Prostate gland (tissue), 2 donors: Measurements from ENCODE around the gene ESYT2. TPM values are rescaled to one million over a fixed set of nuclear protein-coding genes. Genes with fewer than 3 reads are reported as not detected.

Source experiments
- DNase-seq: peaks from one replicate; pipeline ENCODE4 v3.0.0-alpha.2; 2019; ENCODE audit warnings: low spot score
- H3K27ac ChIP-seq, 2 donors: fragments of 200-600 bp; sonication (generic); 2 replicates each; pipeline ENCODE4 v1.5.1; 2017 to 2019
- H3K27me3 ChIP-seq: fragments of 200-600 bp; sonication (generic); replicated peaks from 2 replicates; pipeline ENCODE4 v1.5.1; 2019; ENCODE audit not compliant: insufficient read depth
- H3K36me3 ChIP-seq, 2 donors: fragments of 200-600 bp; sonication (generic); 1 replicate in 1 of 2; 2 replicates in 1 of 2; pipeline versions ENCODE4 v1.5.1 to v1.8.1; 2017 to 2019
- H3K4me1 ChIP-seq: fragments of 200-600 bp; sonication (generic); replicated peaks from 2 replicates; pipeline ENCODE4 v1.5.1; 2019
- H3K4me3 ChIP-seq, 2 donors: fragments of 200-600 bp; sonication (generic); 2 replicates each; pipeline ENCODE4 v1.5.1; 2017 to 2019
- H3K9me3 ChIP-seq: fragments of 200-600 bp; sonication (generic); 2 replicates; pipeline ENCODE4 v1.5.1; 2017
- CTCF ChIP-seq, 4 experiments: fragments of 200-600 bp in 2 of 4; fragments of 450-650 bp in 2 of 4; sonication (generic) in 2 of 4; IDR thresholded peaks; 1 replicate in 3 of 4; 2 replicates in 1 of 4; pipeline ENCODE4 v1.5.1; 2016 to 2019; ENCODE audit warnings: antibody characterized with exemption in 4 of 4, mild to moderate bottlenecking in 2 of 4, moderate library complexity in 2 of 4
- POLR2A ChIP-seq: fragments of 450-650 bp; IDR thresholded peaks from one replicate; pipeline ENCODE4 v1.6.1; 2016; ENCODE audit warnings: antibody characterized with exemption, mild to moderate bottlenecking
- POLR2AphosphoS5 ChIP-seq: sonication (generic); formaldehyde crosslinking; IDR thresholded peaks from one replicate; pipeline ENCODE4 v1.6.1; 2017; ENCODE audit warnings: antibody characterized with exemption
- WGBS: methylation state at CpG from one replicate; pipeline ENCODE4 v1.1.5; 2018; 5-methylcytosine and 5-hydroxymethylcytosine counted together
- intact Hi-C: fragments of 100-400 bp; cut with DNase I; formaldehyde crosslinking; loops from one replicate; pipeline ENCODE4 v1.14.2; 2022
- total RNA-seq, 2 donors: library from RNA; depleted of rRNA; stranded (reverse); fragments of >200 nt; gene quantifications; one replicate each; pipeline ENCODE4 v1.1.0, GENCODE V29; 2016

The ESYT2 gene
- total RNA-seq, 2 donors from 2014 or later: 60.8 to 75.1 TPM

- Histone ChIP-seq H3K9me3 (no peaks in the 10 kb centered on the region), H3K27me3 (no peaks in the 10 kb centered on the region), H3K4me3 (no peak overlapping the region), H3K36me3 (no peaks in the 10 kb centered on the region), H3K27ac (peak overlapping the region in 1 of 2 donors; percentile 47), H3K4me1 (peaks cover 8% of the 10 kb centered on the region)
- intact Hi-C loops: no loop called here
- 90% methylated on average over 7 of the region's 7 CpGs for WGBS
- TF ChIP-seq POLR2AphosphoS5: no peak
- DNase-seq: no peak
Observed at GRCh38 chr7:158784270-158784669, 45.0 kb downstream of the ESYT2 start.

- DNase-seq: no peak
- peaks cover 10% of the 10 kb centered on the region for H3K4me1 ChIP-seq
- intact Hi-C loops: loop anchor here (2.0 kb wide), 1 partner anchor 45 kb away; the partner anchor contains the start of gene ESYT2
Observed at GRCh38 chr7:158783595-158783994, 45.7 kb downstream of the ESYT2 start.

GRCh38 chr7:158782761-158783401, 46.4 kb downstream of the ESYT2 start:
- Histone ChIP-seq H3K27me3 (no peaks in the 10 kb centered on the region), H3K27ac (peak overlapping the region; percentile 35 to 47), H3K4me1 (peaks cover 10% of the 10 kb centered on the region), H3K36me3 (no peaks in the 10 kb centered on the region), H3K4me3 (no peak overlapping the region), H3K9me3 (no peaks in the 10 kb centered on the region)
- intact Hi-C loops: loop anchor here (2.0 kb wide), 1 partner anchor 46 kb away; the partner anchor contains the start of gene ESYT2
- no peak for DNase-seq
- peak in 2 of 4 experiments; percentile 37 to 43 for TF ChIP-seq CTCF (IDR thresholded peaks at IDR 0.05)
- TF ChIP-seq POLR2A: no peak
- TF ChIP-seq POLR2AphosphoS5: peak; percentile 50
- WGBS: 53% methylated on average over 20 of the region's 20 CpGs

More at GRCh38 chr7:158783595-158783994, 45.7 kb downstream of the ESYT2 start:
- peak overlapping the region; percentile 35 to 47 for H3K27ac ChIP-seq
- TF ChIP-seq POLR2AphosphoS5: no peak
- TF ChIP-seq POLR2A: no peak
- TF ChIP-seq CTCF (IDR thresholded peaks at IDR 0.05): no peak
- no peaks in the 10 kb centered on the region for H3K36me3 ChIP-seq
- no peaks in the 10 kb centered on the region for H3K9me3 ChIP-seq
- H3K27me3 ChIP-seq: no peaks in the 10 kb centered on the region
- H3K4me3 ChIP-seq: no peak overlapping the region
- 56% methylated on average over 8 of the region's 8 CpGs for WGBS

- TF ChIP-seq POLR2A (no peak), CTCF (IDR thresholded peaks at IDR 0.05) (no peak), POLR2AphosphoS5 (no peak)
- intact Hi-C loops: loop anchor here (2.0 kb wide), 1 partner anchor 47 kb away; the partner anchor contains the start of gene ESYT2
- H3K36me3 ChIP-seq: no peaks in the 10 kb centered on the region
- 89% methylated on average over 16 of the region's 17 CpGs for WGBS
- no peak for DNase-seq
- H3K9me3 ChIP-seq: no peaks in the 10 kb centered on the region
- no peaks in the 10 kb centered on the region for H3K27me3 ChIP-seq
- peaks cover 10% of the 10 kb centered on the region for H3K4me1 ChIP-seq
- H3K4me3 ChIP-seq: no peak overlapping the region
- peak overlapping the region in 1 of 2 donors; percentile 35 for H3K27ac ChIP-seq
Observed at GRCh38 chr7:158781974-158782664, 47.2 kb downstream of the ESYT2 start.

GRCh38 chr7:158781217-158781973, 47.9 kb downstream of the ESYT2 start:
- WGBS: 95% methylated on average over 23 of the region's 23 CpGs
- Histone ChIP-seq H3K27ac (no peak overlapping the region), H3K4me3 (no peak overlapping the region), H3K27me3 (no peaks in the 10 kb centered on the region), H3K4me1 (peaks cover 10% of the 10 kb centered on the region), H3K9me3 (no peaks in the 10 kb centered on the region), H3K36me3 (no peaks in the 10 kb centered on the region)
- TF ChIP-seq POLR2AphosphoS5: no peak
- no peak for TF ChIP-seq CTCF (IDR thresholded peaks at IDR 0.05)
- TF ChIP-seq POLR2A: no peak
- intact Hi-C loops: no loop called here
- no peak for DNase-seq
